ENCODE measurements around the gene C9orf50. TPM values are rescaled to one million over a fixed set of nuclear protein-coding genes. Genes with fewer than 3 reads are reported as not detected.
A peak's percentile ranks its signal among the peaks of the same experiment; 100 is the strongest.

Gene C9orf50
- total RNA-seq, 1 experiment from 2014 or later: not detected

DNA sequence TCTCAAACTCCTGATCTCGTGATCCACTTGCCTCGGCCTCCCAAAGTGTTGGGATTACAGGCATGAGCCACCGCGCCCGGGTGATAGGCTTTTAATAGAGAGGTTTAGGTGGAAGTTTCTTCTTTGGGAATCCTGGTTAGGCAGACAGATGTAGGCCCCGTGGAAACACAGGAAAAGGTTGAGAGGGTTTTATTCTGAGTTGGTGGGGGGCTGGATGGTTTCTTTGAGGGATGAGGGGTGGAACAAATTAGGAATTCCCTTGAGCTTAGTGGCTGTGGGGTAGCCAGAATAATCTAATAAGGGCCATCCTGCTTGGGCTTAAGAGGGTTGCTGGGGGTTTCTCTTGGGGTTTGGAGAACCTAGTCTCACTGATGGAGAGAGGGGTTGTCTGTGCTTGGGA is 30.4 kb downstream of the C9orf50 start:
- H3K4me1 ChIP-seq (ENCODE audit: insufficient read depth, low read length): peaks cover 4% of the 10 kb centered on the region; the same call in 1 of the 2 replicates
- no peak for TF ChIP-seq CTCF (conservative IDR thresholded peaks at IDR 0.05)
- H2AFZ ChIP-seq (ENCODE audit: low read length): no peak overlapping the region
- H3K18ac ChIP-seq (ENCODE audit: insufficient read length, low read depth, low read length): no peak overlapping the region
- no peaks in the 10 kb centered on the region for H3K79me2 ChIP-seq (ENCODE audit: insufficient read depth, low read length)
- Mint-ChIP-seq H3K4me1 (peaks cover 49 to 64% of the 10 kb centered on the region in 2 experiments), H3K9me3 (peaks cover 0 to 2% of the 10 kb centered on the region in 2 experiments; a peak in 1 of 5 replicates), H3K27ac (peak overlapping the region in 1 of 3 experiments; percentile 46; a peak in 1 of 7 replicates), H3K27me3 (ENCODE audit: low read depth) (peaks cover 63% of the 10 kb centered on the region), H3K36me3 (ENCODE audit: insufficient read depth in 1 of 3, low read depth in 3 of 3) (no peaks in the 10 kb centered on the region; a peak in 1 of 7 replicates), H3K4me3 (no peak overlapping the region)
- H4K5ac ChIP-seq (ENCODE audit: insufficient read length, low read depth, low read length): no peak overlapping the region
- H3K79me1 ChIP-seq (ENCODE audit: insufficient read depth, low read depth, low read length, poor library complexity, severe bottlenecking): no peaks in the 10 kb centered on the region
- H3K23me2 ChIP-seq (ENCODE audit: insufficient read length, low read depth, low read length, poor library complexity, severe bottlenecking): no peaks in the 10 kb centered on the region
- H2AK5ac ChIP-seq (ENCODE audit: insufficient read length, low read length): no peak overlapping the region
- no peak overlapping the region for H4K91ac ChIP-seq (ENCODE audit: insufficient read length, low read depth, low read length)
- H3K27me3 ChIP-seq (ENCODE audit: insufficient read depth, low read length): peaks cover 2% of the 10 kb centered on the region; the same call in 1 of the 2 replicates
- no peak overlapping the region for H4K8ac ChIP-seq (replicated peaks; ENCODE audit: insufficient read length, low read depth, low read length)
- no peaks in the 10 kb centered on the region for H4K20me1 ChIP-seq (ENCODE audit: control insufficient read depth, insufficient read depth, insufficient read length)
- no peaks in the 10 kb centered on the region for H3K9me3 ChIP-seq (ENCODE audit: control insufficient read depth, low read depth, low read length)
- no peak overlapping the region for H3K23ac ChIP-seq (ENCODE audit: insufficient read length, low read depth, low read length)
- no peak overlapping the region for H3K9ac ChIP-seq (ENCODE audit: extremely low read depth, insufficient read length, low read length)
- H3K14ac ChIP-seq (ENCODE audit: insufficient read depth, low read length): no peak overlapping the region
- no peak overlapping the region for H3K4me2 ChIP-seq (ENCODE audit: insufficient read depth, insufficient read length, low read length)
- no peak overlapping the region for H3K4ac ChIP-seq (ENCODE audit: low read depth, low read length)
- no peak overlapping the region for H2BK5ac ChIP-seq (ENCODE audit: insufficient read length, low read length)
- DNase-seq: no peak
- H3T11ph ChIP-seq (ENCODE audit: low read length): no peak overlapping the region
- no peak overlapping the region for H2BK20ac ChIP-seq (ENCODE audit: low read depth, low read length, poor library complexity, severe bottlenecking)
- no peak overlapping the region for H2BK15ac ChIP-seq (ENCODE audit: low read depth, low read length)
- no peak overlapping the region for H3K56ac ChIP-seq (ENCODE audit: insufficient read length, low read depth, low read length)
- H2BK12ac ChIP-seq (ENCODE audit: insufficient read length, low read depth, low read length): no peak overlapping the region
- H2BK120ac ChIP-seq (ENCODE audit: low read depth, low read length, poor library complexity, severe bottlenecking): no peak overlapping the region
- no CpG with 5 or more reads among the region's 6 CpGs for WGBS (ENCODE audit: extremely low coverage, insufficient read length, low lambda C conversion rate)
- no peak overlapping the region for H3K27ac ChIP-seq (ENCODE audit: insufficient read length, low read depth, low read length)

All from H9 (cell line).